ENCODE measurements around the gene TNFSF13.

The TNFSF13 gene

GRCh38 chr17:7558544-7559319 is at the start of gene TNFSF13:
Gene TNFSF13 (plus strand): TSS chr17:7558750. CDS start chr17:7559040, 290 bp downstream.
- Histone ChIP-seq H3K4me1 (ENCODE audit: control insufficient read depth, insufficient read depth, low read length) (peaks cover 37% of the 10 kb centered on the region), H3K36me3 (ENCODE audit: control insufficient read depth, insufficient read depth, low read length, severe bottlenecking) (peaks cover under 1% of the 10 kb centered on the region), H3K9me3 (ENCODE audit: control insufficient read depth, low read length) (no peaks in the 10 kb centered on the region), H3K27me3 (replicated peaks; ENCODE audit: control insufficient read depth, insufficient read depth, low read length) (no peaks in the 10 kb centered on the region), H3K9ac (ENCODE audit: low read length) (peak within 1 kb of the TSS; percentile 88), H3K4me3 (ENCODE audit: low read length) (peak within 1 kb of the TSS; percentile 71)
- DNase-seq (ENCODE audit: low read depth), result no peak

- no peaks in the 10 kb centered on the region for H3K27me3 ChIP-seq (replicated peaks; ENCODE audit: control insufficient read depth, insufficient read depth, low read length)
- H3K36me3 ChIP-seq (ENCODE audit: control insufficient read depth, insufficient read depth, low read length, severe bottlenecking), result peaks cover 98% of the 10 kb centered on the region
- no peaks in the 10 kb centered on the region for H3K4me1 ChIP-seq (ENCODE audit: control insufficient read depth, insufficient read depth, low read length)
- no peaks in the 10 kb centered on the region for H3K9me3 ChIP-seq (ENCODE audit: control insufficient read depth, low read length)
- H3K4me3 ChIP-seq (ENCODE audit: low read length), result no peak overlapping the region
- H3K9ac ChIP-seq (ENCODE audit: low read length), result no peak overlapping the region
- no peak for DNase-seq (ENCODE audit: low read depth)
Observed at GRCh38 chr17:7508846-7509245, 49.7 kb upstream of the TNFSF13 start.

- no peak overlapping the region for H3K4me3 ChIP-seq (ENCODE audit: low read length)
- DNase-seq (ENCODE audit: low read depth), result no peak
- H3K4me1 ChIP-seq (ENCODE audit: control insufficient read depth, insufficient read depth, low read length), result peaks cover 6% of the 10 kb centered on the region
- peaks cover 94% of the 10 kb centered on the region for H3K36me3 ChIP-seq (ENCODE audit: control insufficient read depth, insufficient read depth, low read length, severe bottlenecking)
- H3K9ac ChIP-seq (ENCODE audit: low read length), result no peak overlapping the region
- H3K27me3 ChIP-seq (replicated peaks; ENCODE audit: control insufficient read depth, insufficient read depth, low read length), result no peaks in the 10 kb centered on the region
- H3K9me3 ChIP-seq (ENCODE audit: control insufficient read depth, low read length), result no peaks in the 10 kb centered on the region
Observed at GRCh38 chr17:7509937-7510336, 48.6 kb upstream of the TNFSF13 start.

GRCh38 chr17:7511108-7511507 is 47.4 kb upstream of the TNFSF13 start:
- no peak overlapping the region for H3K9ac ChIP-seq (ENCODE audit: low read length)
- no peak for DNase-seq (ENCODE audit: low read depth)
- peaks cover 84% of the 10 kb centered on the region for H3K36me3 ChIP-seq (ENCODE audit: control insufficient read depth, insufficient read depth, low read length, severe bottlenecking)
- no peaks in the 10 kb centered on the region for H3K27me3 ChIP-seq (replicated peaks; ENCODE audit: control insufficient read depth, insufficient read depth, low read length)
- no peaks in the 10 kb centered on the region for H3K9me3 ChIP-seq (ENCODE audit: control insufficient read depth, low read length)
- H3K4me1 ChIP-seq (ENCODE audit: control insufficient read depth, insufficient read depth, low read length), result peaks cover 13% of the 10 kb centered on the region
- H3K4me3 ChIP-seq (ENCODE audit: low read length), result no peak overlapping the region

- Histone ChIP-seq H3K9ac (ENCODE audit: low read length) (no peak overlapping the region), H3K4me1 (ENCODE audit: control insufficient read depth, insufficient read depth, low read length) (peaks cover 13% of the 10 kb centered on the region), H3K4me3 (ENCODE audit: low read length) (no peak overlapping the region), H3K9me3 (ENCODE audit: control insufficient read depth, low read length) (no peaks in the 10 kb centered on the region), H3K36me3 (ENCODE audit: control insufficient read depth, insufficient read depth, low read length, severe bottlenecking) (peaks cover 74% of the 10 kb centered on the region), H3K27me3 (replicated peaks; ENCODE audit: control insufficient read depth, insufficient read depth, low read length) (no peaks in the 10 kb centered on the region)
- no peak for DNase-seq (ENCODE audit: low read depth)
Observed at GRCh38 chr17:7512105-7512504, 46.4 kb upstream of the TNFSF13 start.

- Histone ChIP-seq H3K36me3 (ENCODE audit: control insufficient read depth, insufficient read depth, low read length, severe bottlenecking) (peaks cover 65% of the 10 kb centered on the region), H3K4me3 (ENCODE audit: low read length) (no peak overlapping the region), H3K4me1 (ENCODE audit: control insufficient read depth, insufficient read depth, low read length) (peaks cover 13% of the 10 kb centered on the region), H3K27me3 (replicated peaks; ENCODE audit: control insufficient read depth, insufficient read depth, low read length) (no peaks in the 10 kb centered on the region), H3K9ac (ENCODE audit: low read length) (no peak overlapping the region), H3K9me3 (ENCODE audit: control insufficient read depth, low read length) (no peaks in the 10 kb centered on the region)
- no peak for DNase-seq (ENCODE audit: low read depth)
Observed at GRCh38 chr17:7512824-7513540, 45.6 kb upstream of the TNFSF13 start.

GRCh38 chr17:7513850-7514419 is 44.6 kb upstream of the TNFSF13 start:
- Histone ChIP-seq H3K4me3 (ENCODE audit: low read length) (no peak overlapping the region), H3K9ac (ENCODE audit: low read length) (no peak overlapping the region), H3K36me3 (ENCODE audit: control insufficient read depth, insufficient read depth, low read length, severe bottlenecking) (peaks cover 55% of the 10 kb centered on the region), H3K27me3 (replicated peaks; ENCODE audit: control insufficient read depth, insufficient read depth, low read length) (no peaks in the 10 kb centered on the region), H3K4me1 (ENCODE audit: control insufficient read depth, insufficient read depth, low read length) (peaks cover 13% of the 10 kb centered on the region), H3K9me3 (ENCODE audit: control insufficient read depth, low read length) (no peaks in the 10 kb centered on the region)
- no peak for DNase-seq (ENCODE audit: low read depth)

GRCh38 chr17:7515911-7516610 is 42.5 kb upstream of the TNFSF13 start:
- no peak overlapping the region for H3K4me3 ChIP-seq (ENCODE audit: low read length)
- peaks cover 13% of the 10 kb centered on the region for H3K4me1 ChIP-seq (ENCODE audit: control insufficient read depth, insufficient read depth, low read length)
- H3K36me3 ChIP-seq (ENCODE audit: control insufficient read depth, insufficient read depth, low read length, severe bottlenecking), result peaks cover 35% of the 10 kb centered on the region
- DNase-seq (ENCODE audit: low read depth), result no peak
- H3K9me3 ChIP-seq (ENCODE audit: control insufficient read depth, low read length), result no peaks in the 10 kb centered on the region
- no peak overlapping the region for H3K9ac ChIP-seq (ENCODE audit: low read length)
- H3K27me3 ChIP-seq (replicated peaks; ENCODE audit: control insufficient read depth, insufficient read depth, low read length), result no peaks in the 10 kb centered on the region

GRCh38 chr17:7523033-7523432 is 35.5 kb upstream of the TNFSF13 start:
- DNase-seq (ENCODE audit: low read depth), result peak; percentile 14
- Histone ChIP-seq H3K36me3 (ENCODE audit: control insufficient read depth, insufficient read depth, low read length, severe bottlenecking) (no peaks in the 10 kb centered on the region), H3K4me1 (ENCODE audit: control insufficient read depth, insufficient read depth, low read length) (no peaks in the 10 kb centered on the region), H3K4me3 (ENCODE audit: low read length) (no peak overlapping the region), H3K27me3 (replicated peaks; ENCODE audit: control insufficient read depth, insufficient read depth, low read length) (no peaks in the 10 kb centered on the region), H3K9me3 (ENCODE audit: control insufficient read depth, low read length) (peaks cover 4% of the 10 kb centered on the region), H3K9ac (ENCODE audit: low read length) (no peak overlapping the region)

- no peaks in the 10 kb centered on the region for H3K27me3 ChIP-seq (replicated peaks; ENCODE audit: control insufficient read depth, insufficient read depth, low read length)
- peaks cover 25% of the 10 kb centered on the region for H3K9me3 ChIP-seq (ENCODE audit: control insufficient read depth, low read length)
- no peaks in the 10 kb centered on the region for H3K36me3 ChIP-seq (ENCODE audit: control insufficient read depth, insufficient read depth, low read length, severe bottlenecking)
- H3K9ac ChIP-seq (ENCODE audit: low read length), result no peak overlapping the region
- no peaks in the 10 kb centered on the region for H3K4me1 ChIP-seq (ENCODE audit: control insufficient read depth, insufficient read depth, low read length)
- DNase-seq (ENCODE audit: low read depth), result no peak
- no peak overlapping the region for H3K4me3 ChIP-seq (ENCODE audit: low read length)
Observed at GRCh38 chr17:7528842-7529241, 29.7 kb upstream of the TNFSF13 start.
